Coronary artery (tissue), 2 donors: ENCODE measurements around the gene UCHL1.

Experiments
- DNase-seq: peaks from one replicate; pipeline ENCODE4 v3.0.0-alpha.2; 2017; ENCODE audit warnings: low spot score
- H3K27ac ChIP-seq, 2 donors: fragments of 200-600 bp; sonication (generic); one replicate each; pipeline ENCODE4 v1.5.1; 2016 to 2019
- H3K4me3 ChIP-seq: fragments of 200-600 bp; sonication (generic); 2 replicates; pipeline ENCODE4 v1.5.1; 2016; ENCODE audit warnings: mild to moderate bottlenecking, moderate library complexity
- TF ChIP-seq, protein P1 (sequence below): fragments of 200-600 bp; sonication (generic); IDR thresholded peaks from one replicate; pipeline ENCODE4 v1.5.1; 2019; ENCODE audit warnings: antibody characterized with exemption

Gene UCHL1

DNA sequence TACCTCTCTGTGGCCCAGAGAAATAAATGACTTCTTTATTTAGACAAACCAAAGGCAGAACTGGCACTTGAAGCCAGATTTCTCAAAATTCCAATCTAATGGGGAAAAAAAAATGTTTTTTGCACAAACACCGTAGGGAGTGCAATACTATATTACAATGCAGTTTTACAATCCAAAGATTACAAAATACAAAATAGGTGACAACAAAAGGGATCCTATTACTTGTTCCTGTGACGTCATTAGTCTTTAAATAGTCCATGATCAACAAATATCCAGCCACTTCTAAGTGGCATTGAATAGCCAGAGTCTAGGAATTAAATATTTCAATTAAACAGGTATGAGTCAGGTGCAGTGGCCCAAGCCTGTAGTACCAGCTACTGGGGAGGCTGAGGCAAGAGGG, 39.4 kb upstream of the UCHL1 start:
- Histone ChIP-seq H3K4me3 (no peak overlapping the region), H3K27ac (peak overlapping the region; percentile 35 to 84)
- TF ChIP-seq, protein P1, sequence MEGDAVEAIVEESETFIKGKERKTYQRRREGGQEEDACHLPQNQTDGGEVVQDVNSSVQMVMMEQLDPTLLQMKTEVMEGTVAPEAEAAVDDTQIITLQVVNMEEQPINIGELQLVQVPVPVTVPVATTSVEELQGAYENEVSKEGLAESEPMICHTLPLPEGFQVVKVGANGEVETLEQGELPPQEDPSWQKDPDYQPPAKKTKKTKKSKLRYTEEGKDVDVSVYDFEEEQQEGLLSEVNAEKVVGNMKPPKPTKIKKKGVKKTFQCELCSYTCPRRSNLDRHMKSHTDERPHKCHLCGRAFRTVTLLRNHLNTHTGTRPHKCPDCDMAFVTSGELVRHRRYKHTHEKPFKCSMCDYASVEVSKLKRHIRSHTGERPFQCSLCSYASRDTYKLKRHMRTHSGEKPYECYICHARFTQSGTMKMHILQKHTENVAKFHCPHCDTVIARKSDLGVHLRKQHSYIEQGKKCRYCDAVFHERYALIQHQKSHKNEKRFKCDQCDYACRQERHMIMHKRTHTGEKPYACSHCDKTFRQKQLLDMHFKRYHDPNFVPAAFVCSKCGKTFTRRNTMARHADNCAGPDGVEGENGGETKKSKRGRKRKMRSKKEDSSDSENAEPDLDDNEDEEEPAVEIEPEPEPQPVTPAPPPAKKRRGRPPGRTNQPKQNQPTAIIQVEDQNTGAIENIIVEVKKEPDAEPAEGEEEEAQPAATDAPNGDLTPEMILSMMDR = no peak
- DNase-seq = no peak

DNA sequence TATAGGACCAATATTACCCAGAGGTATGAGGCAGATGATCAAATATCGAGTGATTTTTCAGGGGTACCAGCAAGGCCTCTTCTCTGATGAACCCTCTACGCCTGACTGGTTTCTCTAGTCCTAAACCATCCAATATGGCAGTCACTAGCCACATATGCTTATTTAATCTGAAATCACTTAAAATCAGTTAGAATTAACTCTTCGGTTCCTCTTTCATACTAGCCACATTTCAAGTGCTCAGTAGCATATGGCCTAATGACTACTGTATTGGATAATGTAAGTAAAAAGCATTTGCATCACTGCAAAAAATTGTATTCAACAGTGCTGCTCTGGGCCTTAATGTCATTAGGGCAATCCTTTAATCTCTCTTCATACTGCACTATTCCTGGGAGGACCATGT, 38.0 kb upstream of the UCHL1 start:
- TF ChIP-seq, protein P1 = no peak
- H3K27ac ChIP-seq = no peak overlapping the region

DNA sequence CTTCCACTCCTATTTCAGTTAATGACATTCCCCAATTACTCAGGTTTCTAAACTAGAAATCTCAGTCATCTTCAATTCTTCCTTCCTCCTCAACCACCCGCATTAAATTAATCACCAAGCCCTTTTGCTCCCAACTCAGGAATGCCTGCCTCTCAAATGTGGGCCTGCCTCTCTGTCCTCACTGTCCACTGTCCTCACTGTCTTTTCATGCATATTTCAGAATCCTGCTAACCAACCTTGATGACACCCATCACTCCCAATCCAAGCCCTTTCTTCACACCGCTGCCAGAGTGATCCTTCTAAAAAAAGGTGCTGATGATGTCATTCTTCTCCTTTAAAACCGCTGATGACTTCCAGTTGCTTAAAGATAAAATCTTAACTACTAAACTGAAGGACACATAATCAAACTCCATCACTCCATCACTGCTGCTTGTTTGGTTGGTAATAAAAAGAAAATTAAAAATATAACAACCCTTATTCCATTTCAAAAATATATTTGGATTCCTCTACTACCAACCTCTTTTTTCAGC, 37.2 kb upstream of the UCHL1 start:
- TF ChIP-seq, protein P1 = no peak
- Histone ChIP-seq H3K27ac (no peak overlapping the region), H3K4me3 (no peak overlapping the region)
- no peak for DNase-seq

More for the DNA sequence above, 38.0 kb upstream of the UCHL1 start:
- no peak overlapping the region for H3K4me3 ChIP-seq
- no peak for DNase-seq

DNA sequence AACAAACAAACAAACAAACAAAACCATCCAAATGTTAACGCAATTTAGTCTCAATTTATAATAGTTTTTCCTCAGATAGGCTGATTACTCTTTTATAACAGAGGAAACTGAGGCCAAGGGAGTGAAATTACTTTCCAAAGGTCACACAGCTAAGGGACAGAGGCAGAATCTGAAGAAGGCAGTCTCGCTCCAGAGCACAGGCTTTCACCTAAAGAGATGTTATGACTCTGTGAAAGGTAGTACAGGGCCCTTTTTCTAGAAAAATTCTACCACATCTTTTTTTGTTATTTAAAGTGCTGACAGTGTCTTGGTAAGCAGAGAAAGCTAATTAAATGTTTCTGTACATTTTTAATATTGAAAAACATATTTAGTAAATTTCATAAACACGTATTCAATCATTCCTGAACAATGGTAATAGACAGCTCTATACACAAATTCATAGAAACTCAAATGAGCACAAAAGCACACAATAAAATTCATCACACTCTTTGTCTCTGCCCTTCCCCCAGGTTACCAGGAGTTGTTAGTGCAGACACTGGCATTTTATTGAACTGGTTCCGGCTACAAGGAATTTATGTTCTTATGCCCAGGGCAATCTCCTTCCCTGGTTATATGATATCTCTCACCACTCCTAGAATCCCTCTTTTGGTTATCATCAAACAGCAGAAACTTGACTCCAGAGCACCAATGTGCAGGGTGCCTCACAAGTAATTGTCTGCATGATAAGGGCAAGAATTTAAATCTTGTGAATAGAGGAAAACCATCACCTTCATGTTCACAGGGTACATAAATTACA, 34.7 kb upstream of the UCHL1 start:
- TF ChIP-seq, protein P1 = no peak
- H3K27ac ChIP-seq = no peak overlapping the region
- no peak for DNase-seq
- H3K4me3 ChIP-seq = no peak overlapping the region

DNA sequence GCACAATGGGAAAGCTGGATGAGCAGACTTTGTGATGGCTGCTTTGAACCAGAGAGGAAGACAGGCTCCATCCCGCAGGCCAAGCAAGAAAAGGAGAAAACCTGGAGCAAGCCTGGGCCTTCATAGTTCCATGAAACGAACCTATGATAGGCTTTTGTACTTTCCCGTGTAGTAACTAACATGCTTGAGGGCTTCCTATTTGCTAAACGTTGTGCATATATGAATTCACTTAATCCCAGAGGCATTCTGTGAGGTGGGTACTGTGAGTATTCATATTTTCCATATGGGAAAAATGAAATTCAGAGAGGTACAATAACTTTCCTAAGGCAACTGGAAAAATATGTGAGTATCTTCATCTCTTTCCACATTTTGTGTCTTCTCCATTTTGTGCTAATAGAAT, 28.8 kb upstream of the UCHL1 start:
- TF ChIP-seq, protein P1 = no peak
- H3K4me3 ChIP-seq = no peak overlapping the region
- no peak for DNase-seq
- no peak overlapping the region for H3K27ac ChIP-seq

DNA sequence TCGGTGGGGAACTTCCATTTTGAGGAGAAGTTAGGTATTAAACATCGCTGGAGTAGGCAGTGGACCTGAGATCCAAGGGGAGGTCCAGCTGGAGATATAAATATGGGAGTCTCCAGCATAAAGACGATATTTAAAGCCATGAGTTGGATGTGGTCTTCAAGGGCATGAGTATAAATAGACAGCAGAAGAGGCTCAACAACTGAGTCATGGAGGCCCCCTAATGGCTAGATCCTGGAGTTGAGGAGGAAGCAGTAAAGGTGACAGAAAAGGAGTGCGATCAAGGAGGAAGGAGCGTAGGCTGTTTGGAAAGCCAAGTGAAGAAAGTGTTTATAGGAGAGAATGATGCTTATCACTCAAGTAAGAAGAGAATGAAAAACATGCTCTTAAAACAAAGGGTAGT, 24.3 kb upstream of the UCHL1 start:
- H3K27ac ChIP-seq = no peak overlapping the region
- H3K4me3 ChIP-seq = no peak overlapping the region
- TF ChIP-seq, protein P1 = no peak
- DNase-seq = no peak

DNA sequence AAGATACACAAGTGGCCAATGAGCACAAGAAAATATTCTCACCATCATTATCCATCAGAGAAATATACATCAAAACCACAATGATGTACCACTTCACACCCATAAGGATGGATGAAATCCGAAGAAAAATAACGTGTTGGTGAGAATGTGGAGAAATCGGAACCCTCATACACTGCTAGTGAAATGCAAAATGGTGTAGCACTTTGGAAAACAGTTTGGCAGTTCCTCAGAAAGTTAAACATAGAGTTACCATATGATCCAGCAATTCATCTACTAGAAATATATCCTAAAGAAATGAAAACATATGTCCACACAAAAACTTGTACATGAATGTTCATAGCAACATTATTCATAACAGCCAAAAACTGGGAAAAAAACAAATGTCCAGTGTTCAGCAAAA, 23.9 kb upstream of the UCHL1 start:
- no peak for DNase-seq
- no peak overlapping the region for H3K27ac ChIP-seq
- H3K4me3 ChIP-seq = no peak overlapping the region
- TF ChIP-seq, protein P1 = no peak
